HCT116 (cell line): ENCODE measurements around the gene TATDN2. TPM values are rescaled to one million over a fixed set of nuclear protein-coding genes. Genes with fewer than 3 reads are reported as not detected.

ENCODE experiments used
- ATAC-seq: fragments of 200-7000 bp; cut with Tn5 transposase; 2 replicates; pipeline ENCODE4 v1.9.1; 2020; ENCODE audit warnings: mild to moderate bottlenecking, moderate library complexity
- BruUV-seq: library from RNA; stranded (reverse); fragments of 400-500 nt; replicated peaks from 2 replicates; lab custom pipeline; 2021; lab: Mats Ljungman, UMichigan
- CTCF ChIA-PET: fragments of 300-600 bp; sonication (Branson Sonifier 250); formaldehyde crosslinking; loops from one replicate; lab custom pipeline; 2021; ENCODE audit warnings: antibody characterized with exemption; lab: Charles Lee
- POLR2A ChIA-PET: fragments of 300-600, 350-600 bp; sonication (Branson Sonifier 250); formaldehyde crosslinking; loops from one replicate; lab custom pipeline; 2021; ENCODE audit warnings: antibody characterized with exemption; lab: Charles Lee
- RAD21 ChIA-PET, 2 experiments: fragments of 300-600 bp; sonication (Branson Sonifier 250); formaldehyde crosslinking; loops; one replicate each; lab custom pipeline; 2023; ENCODE audit warnings: low total read pairs in 2 of 2; ENCODE audit not compliant: uncharacterized antibody in 2 of 2, unreplicated experiment in 2 of 2, low non-redundant PET in 1 of 2; lab: Charles Lee
- DNase-seq: peaks from one replicate; pipeline ENCODE4 v3.0.0-alpha.2; 2010; ENCODE audit warnings: low read depth, low spot score
- H2AFZ ChIP-seq: fragments of 200-600 bp; shearing (Covaris generic), sonication (generic); 2 replicates; pipeline ENCODE4 v1.6.1; 2017; ENCODE audit warnings: low read depth, mixed run types, mixed read lengths, antibody characterized with exemption, low read length; ENCODE audit not compliant: poor library complexity, severe bottlenecking
- H3K27ac ChIP-seq: 2 replicates; pipeline ENCODE4 v1.5.1; 2012; ENCODE audit warnings: low read depth, low read length
- H3K27me3 ChIP-seq: fragments of 200-600 bp; sonication (generic); 2 replicates; pipeline ENCODE4 v1.6.1; 2016; ENCODE audit warnings: mixed run types, low read length, mixed read lengths; ENCODE audit not compliant: insufficient read depth
- H3K36me3 ChIP-seq, 2 experiments: fragments of 200-500 bp in 1 of 2; fragments of 200-600 bp in 1 of 2; sonication (Bioruptor generic) in 1 of 2; sonication (generic) in 1 of 2; 2 replicates each; pipeline versions ENCODE4 v1.5.1 to v1.6.1; 2014 to 2016; ENCODE audit warnings: low read length in 2 of 2, inconsistent platforms in 1 of 2, mixed read lengths in 1 of 2, mixed run types in 1 of 2; ENCODE audit not compliant: insufficient read depth in 2 of 2, control insufficient read depth in 1 of 2
- H3K4me1 ChIP-seq, 2 experiments: fragments of 200-600 bp in 1 of 2; sonication (generic) in 1 of 2; 2 replicates each; pipeline versions ENCODE4 v1.5.1 to v1.6.1; 2012 to 2017; ENCODE audit warnings: low read length in 2 of 2, inconsistent platforms in 1 of 2, mild to moderate bottlenecking in 1 of 2, mixed read lengths in 1 of 2, mixed run types in 1 of 2, moderate library complexity in 1 of 2; ENCODE audit not compliant: insufficient read depth in 2 of 2, control insufficient read depth in 1 of 2
- H3K4me2 ChIP-seq: fragments of 200-600 bp; sonication (generic); 2 replicates; pipeline ENCODE4 v1.6.1; 2017; ENCODE audit warnings: mixed run types, low read length, mixed read lengths
- H3K4me3 ChIP-seq, 2 experiments: fragments of 200-600 bp in 1 of 2; sonication (generic) in 1 of 2; replicated peaks in 1 of 2; 2 replicates each; pipeline ENCODE4 v1.5.1; 2011 to 2016; ENCODE audit warnings: low read length in 2 of 2, control low read depth in 1 of 2, low read depth in 1 of 2, mild to moderate bottlenecking in 1 of 2, mixed read lengths in 1 of 2, mixed run types in 1 of 2
- H3K79me2 ChIP-seq: fragments of 200-600 bp; sonication (generic); 2 replicates; pipeline ENCODE4 v1.6.1; 2017; ENCODE audit warnings: mild to moderate bottlenecking, mixed run types, low read length, moderate library complexity, mixed read lengths; ENCODE audit not compliant: insufficient read depth
- H3K9ac ChIP-seq: fragments of 200-600 bp; sonication (generic); 2 replicates; pipeline ENCODE4 v1.6.1; 2016; ENCODE audit warnings: low read length, mixed read lengths
- H3K9me2 ChIP-seq: fragments of 200-600 bp; sonication (generic), shearing (Covaris generic); 2 replicates; pipeline ENCODE4 v1.6.1; 2017; ENCODE audit warnings: mixed run types, mild to moderate bottlenecking, moderate library complexity; ENCODE audit not compliant: insufficient read depth
- H3K9me3 ChIP-seq, 2 experiments: fragments of 200-500 bp in 1 of 2; fragments of 200-600 bp in 1 of 2; sonication (Bioruptor generic) in 1 of 2; sonication (generic) in 1 of 2; 2 replicates each; pipeline ENCODE4 v1.6.1; 2014 to 2017; ENCODE audit warnings: low read length in 2 of 2, mixed read lengths in 2 of 2, inconsistent platforms in 1 of 2, low read depth in 1 of 2, mild to moderate bottlenecking in 1 of 2, mixed run types in 1 of 2, moderate library complexity in 1 of 2; ENCODE audit not compliant: control insufficient read depth in 1 of 2, insufficient read depth in 1 of 2
- H4K20me1 ChIP-seq: fragments of 200-600 bp; sonication (generic), shearing (Covaris generic); 2 replicates; pipeline ENCODE4 v1.6.1; 2017; ENCODE audit warnings: mixed run types, mild to moderate bottlenecking, moderate library complexity; ENCODE audit not compliant: insufficient read depth
- ATF3 ChIP-seq: IDR thresholded peaks from 2 replicates; pipeline ENCODE4 v1.6.1; 2012
- CBX3 ChIP-seq: IDR thresholded peaks from 2 replicates; pipeline ENCODE4 v1.6.1; 2012; ENCODE audit warnings: low read depth
- CEBPB ChIP-seq: IDR thresholded peaks from 2 replicates; pipeline ENCODE4 v1.6.1; 2012; ENCODE audit warnings: low read depth
- CTCF ChIP-seq, 3 experiments: fragments of 200-600 bp in 1 of 3; sonication (generic) in 1 of 3; IDR thresholded peaks in 2 of 3; conservative IDR thresholded peaks in 1 of 3; 2 replicates each; pipeline ENCODE4 v1.5.1; 2012 to 2017; ENCODE audit warnings: low read depth in 2 of 3, low read length in 2 of 3, antibody characterized with exemption in 1 of 3, borderline replicate concordance in 1 of 3, control low read depth in 1 of 3, mild to moderate bottlenecking in 1 of 3, mixed read lengths in 1 of 3, mixed run types in 1 of 3, moderate library complexity in 1 of 3; ENCODE audit not compliant: insufficient read depth in 1 of 3
- EGR1 ChIP-seq: IDR thresholded peaks from 2 replicates; pipeline ENCODE4 v1.6.1; 2012; ENCODE audit warnings: low read depth
- EZH2phosphoT487 ChIP-seq: fragments of 200-600 bp; IDR thresholded peaks from 2 replicates; pipeline ENCODE4 v1.6.1; 2018; ENCODE audit warnings: antibody characterized with exemption, borderline replicate concordance
- FOSL1 ChIP-seq: IDR thresholded peaks from 2 replicates; pipeline ENCODE4 v1.6.1; 2012; ENCODE audit warnings: low read depth
- JUND ChIP-seq: IDR thresholded peaks from 2 replicates; pipeline ENCODE4 v1.6.1; 2012
- POLR2A ChIP-seq: IDR thresholded peaks from 2 replicates; pipeline ENCODE4 v1.7.0; 2011; ENCODE audit warnings: borderline replicate concordance; ENCODE audit not compliant: insufficient read depth, insufficient read length; ENCODE audit errors: extremely low read depth
- RAD21 ChIP-seq: IDR thresholded peaks from 2 replicates; pipeline ENCODE4 v1.6.1; 2012; ENCODE audit warnings: low read depth, mild to moderate bottlenecking
- REST ChIP-seq: IDR thresholded peaks from 2 replicates; pipeline ENCODE4 v1.6.1; 2012; ENCODE audit warnings: low read depth
- SIN3A ChIP-seq: IDR thresholded peaks from 2 replicates; pipeline ENCODE4 v1.6.1; 2012; ENCODE audit warnings: low read depth
- SP1 ChIP-seq: IDR thresholded peaks from 2 replicates; pipeline ENCODE4 v1.6.1; 2012; ENCODE audit warnings: low read depth
- SRF ChIP-seq: IDR thresholded peaks from 2 replicates; pipeline ENCODE4 v1.6.1; 2012; ENCODE audit warnings: low read depth
- TCF7L2 ChIP-seq: IDR thresholded peaks from 2 replicates; pipeline ENCODE4 v1.7.0; 2011; ENCODE audit warnings: borderline replicate concordance, inconsistent platforms; ENCODE audit not compliant: insufficient read depth, insufficient read length; ENCODE audit errors: extremely low read depth
- ZFX ChIP-seq: fragments of 450-650 bp; IDR thresholded peaks from 2 replicates; pipeline ENCODE4 v1.6.1; 2017
- ZNF274 ChIP-seq: fragments of 200-500 bp; sonication (Bioruptor generic); IDR thresholded peaks from 2 replicates; pipeline ENCODE4 v1.6.1; 2014; ENCODE audit warnings: mild to moderate bottlenecking, low read depth, low read length, inconsistent platforms
- intact Hi-C: fragments of 100-400 bp; cut with micrococcal nuclease; formaldehyde crosslinking; loops from 2 replicates; pipeline ENCODE4 v1.10.0; 2022
- total RNA-seq: library from RNA; stranded (reverse); gene quantifications from one replicate; pipeline ENCODE4 v1.2.1, GENCODE V29; 2021; ENCODE audit not compliant: unreplicated experiment

The TATDN2 gene
- total RNA-seq, 1 experiment from 2014 or later: 26.8 TPM

GRCh38 chr3:10213156-10213792 lies 35.0 kb upstream of the TATDN2 start (continued):
- TF ChIP-seq SRF (no peak), POLR2A (no peak), SP1 (no peak)
- TF ChIP-seq, all 23 proteins: peak for 0

GRCh38 chr3:10215578-10216368 lies 32.5 kb upstream of the TATDN2 start:
- H3K4me2 ChIP-seq: no peak overlapping the region
- ATAC-seq (no peak), DNase-seq (no peak)
- no peak overlapping the region for H2AFZ ChIP-seq
- no peaks in the 10 kb centered on the region for H4K20me1 ChIP-seq
- H3K9me3 ChIP-seq: no peaks in the 10 kb centered on the region
- POLR2A ChIA-PET: no interaction called here
- no peak overlapping the region for H3K4me3 ChIP-seq
- H3K36me3 ChIP-seq: no peaks in the 10 kb centered on the region
- no peaks in the 10 kb centered on the region for H3K9me2 ChIP-seq
- H3K9ac ChIP-seq: no peak overlapping the region
- H3K27me3 ChIP-seq: no peaks in the 10 kb centered on the region
- CTCF ChIA-PET: no interaction called here
- no peak for TF ChIP-seq FOSL1
- no peak for TF ChIP-seq ATF3
- TF ChIP-seq RAD21: no peak
- TF ChIP-seq EGR1: no peak
- no peak for TF ChIP-seq SIN3A
- no peak for TF ChIP-seq SP1
- no peak for TF ChIP-seq ZFX
- TF ChIP-seq CEBPB: no peak
- no peak for TF ChIP-seq JUND
- TF ChIP-seq EZH2phosphoT487: no peak
- TF ChIP-seq ZNF274: no peak
- no peak for TF ChIP-seq REST
- TF ChIP-seq TCF7L2: no peak
- TF ChIP-seq CBX3: no peak
- no peak for TF ChIP-seq CTCF (IDR thresholded peaks at IDR 0.05 in 2 of 3, conservative IDR thresholded peaks at IDR 0.05 in 1 of 3; ENCODE audit: borderline replicate concordance in 1 of 3, insufficient read depth in 1 of 3, low read depth in 2 of 3, low read length in 2 of 3)
- no peak for TF ChIP-seq POLR2A
- TF ChIP-seq SRF: no peak
- H3K4me1 ChIP-seq: peaks cover 13% of the 10 kb centered on the region in 2 experiments
- no peak overlapping the region for H3K27ac ChIP-seq
- intact Hi-C loops: no loop called here
- H3K79me2 ChIP-seq: no peaks in the 10 kb centered on the region
- BruUV-seq: no TSS peak
- RAD21 ChIA-PET: no interaction called here
